GM23338 (cell line): Measurements from ENCODE around the gene CDKAL1. TPM values are rescaled to one million over a fixed set of nuclear protein-coding genes. Genes with fewer than 3 reads are reported as not detected.

Experiments used
- ATAC-seq: fragments of 200-7000 bp; cut with Tn5 transposase; 3 replicates; pipeline ENCODE4 v1.9.1; 2020
- DNase-seq: peaks from one replicate; pipeline ENCODE4 v3.0.0-alpha.2; 2015; ENCODE audit warnings: low spot score
- H2AFZ ChIP-seq: fragments of 200-600 bp; sonication (generic); 2 replicates; pipeline ENCODE4 v1.8.0; 2016; ENCODE audit warnings: antibody characterized with exemption, mild to moderate bottlenecking, moderate library complexity
- H3F3A ChIP-seq: fragments of 200-600 bp; sonication (generic); replicated peaks from 2 replicates; pipeline ENCODE4 v1.8.0; 2017; ENCODE audit warnings: antibody characterized with exemption, mixed run types, low read depth
- H3K27ac ChIP-seq: fragments of 200-600 bp; sonication (generic); 2 replicates; pipeline ENCODE4 v1.6.1; 2016; ENCODE audit warnings: low read depth
- H3K27me3 ChIP-seq: fragments of 200-600 bp; sonication (generic); 2 replicates; pipeline ENCODE4 v1.8.0; 2016; ENCODE audit warnings: mild to moderate bottlenecking, mixed run types, moderate library complexity; ENCODE audit not compliant: insufficient read depth
- H3K36me3 ChIP-seq: fragments of 200-600 bp; sonication (generic); 2 replicates; pipeline ENCODE4 v1.8.0; 2016; ENCODE audit warnings: mild to moderate bottlenecking; ENCODE audit not compliant: insufficient read depth
- H3K4me1 ChIP-seq: fragments of 200-600 bp; sonication (generic); 2 replicates; pipeline ENCODE4 v1.8.0; 2016; ENCODE audit warnings: mild to moderate bottlenecking, moderate library complexity; ENCODE audit not compliant: insufficient read depth
- H3K4me2 ChIP-seq: fragments of 200-600 bp; sonication (generic); 2 replicates; pipeline ENCODE4 v1.7.1; 2017; ENCODE audit warnings: mixed run types
- H3K4me3 ChIP-seq: fragments of 200-600 bp; sonication (generic); 2 replicates; pipeline ENCODE4 v1.6.1; 2016; ENCODE audit warnings: mixed run types
- H3K79me2 ChIP-seq: fragments of 200-600 bp; sonication (generic); replicated peaks from 2 replicates; pipeline ENCODE4 v1.8.0; 2017; ENCODE audit warnings: mild to moderate bottlenecking; ENCODE audit not compliant: insufficient read depth
- H3K9me2 ChIP-seq: fragments of 200-600 bp; sonication (generic); 2 replicates; pipeline ENCODE4 v1.8.0; 2017; ENCODE audit not compliant: insufficient read depth
- H4K20me1 ChIP-seq: fragments of 200-600 bp; sonication (generic); replicated peaks from 2 replicates; pipeline ENCODE4 v1.8.0; 2017; ENCODE audit warnings: mild to moderate bottlenecking; ENCODE audit not compliant: insufficient read depth
- H3K27ac Mint-ChIP-seq: 2 replicates; pipeline ENCODE4 v1.8.0; 2020; ENCODE audit warnings: inconsistent platforms, mild to moderate bottlenecking, moderate library complexity, mixed read lengths
- H3K27me3 Mint-ChIP-seq: 3 replicates; pipeline ENCODE4 v1.8.0; 2022; ENCODE audit warnings: low read depth, mild to moderate bottlenecking, moderate library complexity, mixed read lengths, inconsistent platforms; ENCODE audit not compliant: insufficient read depth, poor library complexity
- H3K36me3 Mint-ChIP-seq: 3 replicates; pipeline ENCODE4 v1.8.0; 2021; ENCODE audit warnings: low read depth, mild to moderate bottlenecking, inconsistent platforms, moderate library complexity, mixed read lengths
- H3K4me1 Mint-ChIP-seq: 3 replicates; pipeline ENCODE4 v1.8.0; 2020; ENCODE audit warnings: mild to moderate bottlenecking, inconsistent platforms, mixed read lengths
- H3K4me3 Mint-ChIP-seq: 3 replicates; pipeline ENCODE4 v1.8.0; 2021; ENCODE audit warnings: moderate library complexity, mild to moderate bottlenecking, inconsistent platforms, mixed read lengths
- H3K9me3 Mint-ChIP-seq: 3 replicates; pipeline ENCODE4 v1.8.0; 2020; ENCODE audit warnings: moderate library complexity, mild to moderate bottlenecking, inconsistent platforms, mixed read lengths
- CREB1 ChIP-seq: fragments of 250-450 bp; sonication (Bioruptor Pico); IDR thresholded peaks from 2 replicates; pipeline ENCODE4 v1.5.0; 2020; ENCODE audit warnings: low read depth, mild to moderate bottlenecking, moderate library complexity
- CTCF ChIP-seq, 2 experiments: fragments of 200-600 bp in 1 of 2; sonication (generic) in 1 of 2; conservative IDR thresholded peaks; 2 replicates each; pipeline versions ENCODE4 v1.5.1 to v1.6.1; 2016 to 2017; ENCODE audit warnings: antibody characterized with exemption in 2 of 2, low read depth in 2 of 2, mild to moderate bottlenecking in 2 of 2, moderate library complexity in 1 of 2
- EZH2phosphoT487 ChIP-seq: fragments of 200-600 bp; sonication (generic); IDR thresholded peaks from one replicate; pipeline ENCODE4 v1.8.1; 2018; ENCODE audit warnings: antibody characterized with exemption; ENCODE audit not compliant: unreplicated experiment
- JUNB ChIP-seq: IDR thresholded peaks from one replicate; pipeline ENCODE4 v1.6.1; 2016; ENCODE audit warnings: antibody characterized with exemption; ENCODE audit not compliant: unreplicated experiment
- NANOG ChIP-seq: IDR thresholded peaks from 2 replicates; pipeline ENCODE4 v1.6.1; 2016; ENCODE audit warnings: antibody characterized with exemption, borderline replicate concordance
- POLR2AphosphoS5 ChIP-seq: IDR thresholded peaks from 2 replicates; pipeline ENCODE4 v1.6.1; 2016; ENCODE audit warnings: antibody characterized with exemption, low read depth
- STAT1 ChIP-seq: IDR thresholded peaks from one replicate; pipeline ENCODE4 v1.6.1; 2016; ENCODE audit warnings: antibody characterized with exemption; ENCODE audit not compliant: unreplicated experiment
- ZNF331 ChIP-seq: fragments of 250-450 bp; sonication (Bioruptor Pico); IDR thresholded peaks from 2 replicates; pipeline ENCODE4 v1.5.0; 2020; ENCODE audit warnings: low read depth, mild to moderate bottlenecking, moderate library complexity
- polyA plus RNA-seq: library from polyadenylated mRNA; unstranded; fragments of >200 nt; fragmentation: Nextera tagmentation; extraction: Ambion mirVana; gene quantifications from 2 replicates; pipeline ENCODE4 v1.2.1, GENCODE V29; 2016
- total RNA-seq: library from RNA; depleted of rRNA; stranded (reverse); fragments of >200 nt; shearing (Covaris generic); gene quantifications from 2 replicates; pipeline ENCODE4 v1.2.3, GENCODE V29; 2014

Gene CDKAL1
- total and polyA plus RNA-seq, 2 experiments from 2014 or later: 17.8 to 35.0 TPM

GRCh38 chr6:21121636-21122136 lies 587.4 kb downstream of the CDKAL1 start:
- H2AFZ ChIP-seq: no peak overlapping the region
- no peaks in the 10 kb centered on the region for H3K4me1 ChIP-seq
- no peaks in the 10 kb centered on the region for H3K36me3 Mint-ChIP-seq
- ATAC-seq: no peak
- H3K36me3 ChIP-seq: no peaks in the 10 kb centered on the region
- H4K20me1 ChIP-seq: no peaks in the 10 kb centered on the region
- no peaks in the 10 kb centered on the region for H3K27me3 ChIP-seq
- no peak overlapping the region for H3K4me2 ChIP-seq
- H3K27me3 Mint-ChIP-seq: no peaks in the 10 kb centered on the region
- DNase-seq: no peak
- no peaks in the 10 kb centered on the region for H3K79me2 ChIP-seq
- H3K27ac ChIP-seq: no peak overlapping the region
- H3K9me3 Mint-ChIP-seq: no peaks in the 10 kb centered on the region
- no peaks in the 10 kb centered on the region for H3F3A ChIP-seq
- no peaks in the 10 kb centered on the region for H3K9me2 ChIP-seq
- no peak overlapping the region for H3K4me3 Mint-ChIP-seq
- no peak overlapping the region for H3K4me3 ChIP-seq
- TF ChIP-seq CREB1 (CRISPR knock-in tag) (no peak), EZH2phosphoT487 (no peak), STAT1 (no peak), CTCF (conservative IDR thresholded peaks at IDR 0.05; ENCODE audit: low read depth in 2 of 2) (no peak), NANOG (no peak)
- peaks cover 11% of the 10 kb centered on the region for H3K4me1 Mint-ChIP-seq
- H3K27ac Mint-ChIP-seq: no peak overlapping the region

GRCh38 chr6:21123507-21124436 lies 589.5 kb downstream of the CDKAL1 start:
- Histone ChIP-seq H3K4me3 (no peak overlapping the region), H3K9me2 (no peaks in the 10 kb centered on the region), H3K4me2 (no peak overlapping the region), H3F3A (no peaks in the 10 kb centered on the region), H3K79me2 (no peaks in the 10 kb centered on the region), H3K27me3 (no peaks in the 10 kb centered on the region), H2AFZ (no peak overlapping the region), H3K36me3 (no peaks in the 10 kb centered on the region), H3K27ac (no peak overlapping the region), H4K20me1 (no peaks in the 10 kb centered on the region), H3K4me1 (no peaks in the 10 kb centered on the region)
- Mint-ChIP-seq H3K27ac (no peak overlapping the region; the same call in 1 of the 2 replicates), H3K27me3 (no peaks in the 10 kb centered on the region), H3K9me3 (no peaks in the 10 kb centered on the region), H3K4me3 (no peak overlapping the region), H3K36me3 (no peaks in the 10 kb centered on the region), H3K4me1 (peaks cover 5% of the 10 kb centered on the region)
- ATAC-seq (peak; percentile 66), DNase-seq (peak; percentile 52)
- TF ChIP-seq JUNB: no peak
- no peak for TF ChIP-seq ZNF331 (CRISPR knock-in tag)
- no peak for TF ChIP-seq POLR2AphosphoS5
- TF ChIP-seq CTCF (conservative IDR thresholded peaks at IDR 0.05; ENCODE audit: low read depth in 2 of 2): peak; percentile 46 to 58
